WTC11 (cell line): ENCODE measurements around the gene PLEKHM1. TPM values are rescaled to one million over a fixed set of nuclear protein-coding genes. Genes with fewer than 3 reads are reported as not detected.
A peak's percentile ranks its signal among the peaks of the same experiment; 100 is the strongest.

ENCODE experiments used
- ATAC-seq: fragments of 200-7000 bp; cut with Tn5 transposase; 2 replicates; pipeline ENCODE4 v1.10.0; 2021; ENCODE audit warnings: mild to moderate bottlenecking, moderate library complexity
- CTCF ChIA-PET: fragments of 300-600 bp; sonication (Branson Sonifier 250); formaldehyde crosslinking; loops from one replicate; lab custom pipeline; 2021; ENCODE audit warnings: antibody characterized with exemption; lab: Charles Lee
- POLR2A ChIA-PET: fragments of 350-600 bp; sonication (Branson Sonifier 250); formaldehyde crosslinking; loops from one replicate; lab custom pipeline; 2021; ENCODE audit warnings: antibody characterized with exemption; lab: Charles Lee
- DNase-seq: peaks from one replicate; pipeline ENCODE4 v3.0.0; 2021; ENCODE audit warnings: low spot score
- H3K27ac Mint-ChIP-seq: 2 replicates; pipeline ENCODE4 v1.8.0; 2021; ENCODE audit warnings: mixed read lengths
- H3K27me3 Mint-ChIP-seq: 2 replicates; pipeline ENCODE4 v1.8.0; 2021; ENCODE audit warnings: low read depth, mild to moderate bottlenecking, moderate library complexity, mixed read lengths
- H3K36me3 Mint-ChIP-seq: 2 replicates; pipeline ENCODE4 v1.8.0; 2021; ENCODE audit warnings: mixed read lengths
- H3K4me1 Mint-ChIP-seq: 2 replicates; pipeline ENCODE4 v1.8.0; 2022; ENCODE audit warnings: mixed read lengths
- H3K4me3 Mint-ChIP-seq: 2 replicates; pipeline ENCODE4 v1.8.0; 2021; ENCODE audit warnings: mild to moderate bottlenecking, moderate library complexity, mixed read lengths
- H3K9me3 Mint-ChIP-seq: 2 replicates; pipeline ENCODE4 v1.8.0; 2021; ENCODE audit warnings: mixed read lengths
- CREB1 ChIP-seq: sonication (generic); formaldehyde crosslinking; IDR thresholded peaks from 2 replicates; pipeline ENCODE4 v1.8.0; 2023; ENCODE audit warnings: mild to moderate bottlenecking, missing genetic modification reagents
- EMX1 ChIP-seq: fragments of 250-450 bp; sonication (Bioruptor Pico); IDR thresholded peaks from 2 replicates; pipeline ENCODE4 v1.8.0; 2021; ENCODE audit warnings: mild to moderate bottlenecking
- FOXP1 ChIP-seq: sonication (generic); formaldehyde crosslinking; IDR thresholded peaks from 2 replicates; pipeline ENCODE4 v1.8.0; 2022; ENCODE audit warnings: missing genetic modification reagents, mild to moderate bottlenecking, moderate library complexity, borderline replicate concordance
- NFYB ChIP-seq: sonication (generic); formaldehyde crosslinking; conservative IDR thresholded peaks from 2 replicates; pipeline ENCODE4 v1.8.0; 2022; ENCODE audit warnings: low read depth, missing genetic modification reagents
- NR2C2 ChIP-seq: sonication (generic); formaldehyde crosslinking; IDR thresholded peaks from 2 replicates; pipeline ENCODE4 v1.8.0; 2022; ENCODE audit warnings: mild to moderate bottlenecking, missing genetic modification reagents
- NR3C1 ChIP-seq: sonication (generic); formaldehyde crosslinking; conservative IDR thresholded peaks from 2 replicates; pipeline ENCODE4 v1.8.1; 2023; ENCODE audit warnings: low read depth, mild to moderate bottlenecking, missing genetic modification reagents
- PRRX2 ChIP-seq: fragments of 250-450 bp; sonication (Bioruptor Pico); IDR thresholded peaks from 2 replicates; pipeline ENCODE4 v1.8.0; 2021; ENCODE audit warnings: mild to moderate bottlenecking
- RELA ChIP-seq: sonication (generic); formaldehyde crosslinking; IDR thresholded peaks from 2 replicates; pipeline ENCODE4 v1.8.1; 2022; ENCODE audit warnings: missing genetic modification reagents, mild to moderate bottlenecking, borderline replicate concordance
- SMAD4 ChIP-seq: sonication (generic); formaldehyde crosslinking; IDR thresholded peaks from 2 replicates; pipeline ENCODE4 v1.8.0; 2022; ENCODE audit warnings: mild to moderate bottlenecking, missing genetic modification reagents
- TEAD4 ChIP-seq: sonication (generic); formaldehyde crosslinking; IDR thresholded peaks from 2 replicates; pipeline ENCODE4 v1.8.0; 2022; ENCODE audit warnings: mild to moderate bottlenecking, missing genetic modification reagents
- ZBTB21 ChIP-seq: sonication (generic); formaldehyde crosslinking; IDR thresholded peaks from 2 replicates; pipeline ENCODE4 v1.8.1; 2023; ENCODE audit warnings: mild to moderate bottlenecking, missing genetic modification reagents, borderline replicate concordance
- ZNF121 ChIP-seq: sonication (generic); formaldehyde crosslinking; IDR thresholded peaks from 2 replicates; pipeline ENCODE4 v1.8.0; 2023; ENCODE audit warnings: missing genetic modification reagents
- ZNF138 ChIP-seq: sonication (generic); formaldehyde crosslinking; conservative IDR thresholded peaks from 2 replicates; pipeline ENCODE4 v1.8.1; 2022; ENCODE audit warnings: mild to moderate bottlenecking, moderate library complexity, missing genetic modification reagents
- ZNF396 ChIP-seq: fragments of 250-450 bp; sonication (Bioruptor Pico); IDR thresholded peaks from 2 replicates; pipeline ENCODE4 v1.8.0; 2021; ENCODE audit warnings: mild to moderate bottlenecking, moderate library complexity, borderline replicate concordance
- ZNF416 ChIP-seq: fragments of 250-450 bp; sonication (Bioruptor Pico); IDR thresholded peaks from 2 replicates; pipeline ENCODE4 v1.9.0; 2021; ENCODE audit warnings: mild to moderate bottlenecking, inconsistent platforms
- ZNF423 ChIP-seq: fragments of 250-450 bp; sonication (Bioruptor Pico); IDR thresholded peaks from 2 replicates; pipeline ENCODE4 v2.1.2; 2022; ENCODE audit warnings: mild to moderate bottlenecking, moderate library complexity
- total RNA-seq: library from RNA; stranded (reverse); gene quantifications from 3 replicates; pipeline ENCODE4 v1.2.3, GENCODE V29; 2021
- TF ChIP-seq, protein P1 (sequence below): sonication (generic); formaldehyde crosslinking; IDR thresholded peaks from 2 replicates; pipeline ENCODE4 v1.8.1; 2023; ENCODE audit warnings: mild to moderate bottlenecking, moderate library complexity, missing genetic modification reagents
- TF ChIP-seq, protein P2 (sequence below): sonication (generic); formaldehyde crosslinking; IDR thresholded peaks from 2 replicates; pipeline ENCODE4 v1.8.1; 2023; ENCODE audit warnings: mild to moderate bottlenecking, missing genetic modification reagents, borderline replicate concordance
- TF ChIP-seq, protein P3 (sequence below): fragments of 250-450 bp; sonication (Bioruptor Pico); conservative IDR thresholded peaks from 2 replicates; pipeline ENCODE4 v1.9.0; 2021; ENCODE audit warnings: mild to moderate bottlenecking
- TF ChIP-seq, protein P4 (sequence below): sonication (generic); formaldehyde crosslinking; IDR thresholded peaks from 2 replicates; pipeline ENCODE4 v1.8.0; 2022; ENCODE audit warnings: mild to moderate bottlenecking, missing genetic modification reagents
- TF ChIP-seq, protein P5 (sequence below): sonication (generic); formaldehyde crosslinking; IDR thresholded peaks from 2 replicates; pipeline ENCODE4 v1.8.0; 2022; ENCODE audit warnings: mild to moderate bottlenecking, missing genetic modification reagents
- TF ChIP-seq, protein P6 (sequence below): sonication (generic); formaldehyde crosslinking; IDR thresholded peaks from 2 replicates; pipeline ENCODE4 v1.8.1; 2022; ENCODE audit warnings: low read depth, missing genetic modification reagents, borderline replicate concordance
- TF ChIP-seq, protein P7 (sequence below): sonication (generic); formaldehyde crosslinking; IDR thresholded peaks from 2 replicates; pipeline ENCODE4 v1.8.1; 2022; ENCODE audit warnings: low read depth, mild to moderate bottlenecking, moderate library complexity, missing genetic modification reagents, borderline replicate concordance

Gene PLEKHM1
- total RNA-seq, 1 experiment from 2014 or later: 19.6 TPM

DNA sequence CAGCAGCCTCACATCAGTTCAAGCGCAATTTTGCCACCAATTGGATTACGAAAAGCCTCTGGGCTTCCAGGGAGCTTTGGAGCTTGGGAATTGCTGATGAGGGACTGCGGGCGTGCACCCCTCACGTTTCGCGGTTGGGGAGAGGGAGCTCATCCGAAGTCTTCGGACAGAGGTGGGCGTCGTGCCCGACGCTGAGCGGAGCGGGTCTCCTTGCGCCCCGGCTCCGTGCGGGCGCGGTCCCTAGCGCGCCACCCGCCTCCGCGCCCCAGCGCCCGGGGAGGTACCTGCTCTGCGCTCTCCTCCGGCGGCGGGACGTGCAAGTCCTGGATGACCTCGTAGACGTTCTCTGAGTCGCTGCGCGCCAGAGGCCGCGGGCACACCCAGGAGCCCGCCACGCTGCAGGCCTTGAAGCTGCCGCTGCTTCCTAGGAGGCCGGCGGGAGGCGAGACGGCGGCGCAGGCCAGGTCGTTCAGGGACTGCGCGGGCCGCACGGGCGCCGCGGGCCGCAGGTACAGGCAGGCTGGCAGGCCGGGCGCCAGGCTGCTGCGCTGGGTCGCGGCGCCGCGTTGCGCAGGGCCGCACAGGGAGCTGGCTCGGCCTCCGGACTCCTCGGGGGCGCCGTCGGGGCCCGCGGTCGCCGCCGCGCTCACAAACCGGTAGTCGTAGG is 61.0 kb downstream of the PLEKHM1 start:
- H3K27ac Mint-ChIP-seq: no peak overlapping the region
- POLR2A ChIA-PET: no interaction called here
- ATAC-seq (0 out of 2 replicates have a peak, but pooled peaks have one; percentile 0), DNase-seq (peak; percentile 54)
- H3K9me3 Mint-ChIP-seq: no peaks in the 10 kb centered on the region
- TF ChIP-seq, protein P1, sequence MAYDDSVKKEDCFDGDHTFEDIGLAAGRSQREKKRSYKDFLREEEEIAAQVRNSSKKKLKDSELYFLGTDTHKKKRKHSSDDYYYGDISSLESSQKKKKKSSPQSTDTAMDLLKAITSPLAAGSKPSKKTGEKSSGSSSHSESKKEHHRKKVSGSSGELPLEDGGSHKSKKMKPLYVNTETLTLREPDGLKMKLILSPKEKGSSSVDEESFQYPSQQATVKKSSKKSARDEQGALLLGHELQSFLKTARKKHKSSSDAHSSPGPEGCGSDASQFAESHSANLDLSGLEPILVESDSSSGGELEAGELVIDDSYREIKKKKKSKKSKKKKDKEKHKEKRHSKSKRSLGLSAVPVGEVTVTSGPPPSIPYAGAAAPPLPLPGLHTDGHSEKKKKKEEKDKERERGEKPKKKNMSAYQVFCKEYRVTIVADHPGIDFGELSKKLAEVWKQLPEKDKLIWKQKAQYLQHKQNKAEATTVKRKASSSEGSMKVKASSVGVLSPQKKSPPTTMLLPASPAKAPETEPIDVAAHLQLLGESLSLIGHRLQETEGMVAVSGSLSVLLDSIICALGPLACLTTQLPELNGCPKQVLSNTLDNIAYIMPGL (CRISPR knock-in tag): peak; percentile 24
- TF ChIP-seq, protein P2, sequence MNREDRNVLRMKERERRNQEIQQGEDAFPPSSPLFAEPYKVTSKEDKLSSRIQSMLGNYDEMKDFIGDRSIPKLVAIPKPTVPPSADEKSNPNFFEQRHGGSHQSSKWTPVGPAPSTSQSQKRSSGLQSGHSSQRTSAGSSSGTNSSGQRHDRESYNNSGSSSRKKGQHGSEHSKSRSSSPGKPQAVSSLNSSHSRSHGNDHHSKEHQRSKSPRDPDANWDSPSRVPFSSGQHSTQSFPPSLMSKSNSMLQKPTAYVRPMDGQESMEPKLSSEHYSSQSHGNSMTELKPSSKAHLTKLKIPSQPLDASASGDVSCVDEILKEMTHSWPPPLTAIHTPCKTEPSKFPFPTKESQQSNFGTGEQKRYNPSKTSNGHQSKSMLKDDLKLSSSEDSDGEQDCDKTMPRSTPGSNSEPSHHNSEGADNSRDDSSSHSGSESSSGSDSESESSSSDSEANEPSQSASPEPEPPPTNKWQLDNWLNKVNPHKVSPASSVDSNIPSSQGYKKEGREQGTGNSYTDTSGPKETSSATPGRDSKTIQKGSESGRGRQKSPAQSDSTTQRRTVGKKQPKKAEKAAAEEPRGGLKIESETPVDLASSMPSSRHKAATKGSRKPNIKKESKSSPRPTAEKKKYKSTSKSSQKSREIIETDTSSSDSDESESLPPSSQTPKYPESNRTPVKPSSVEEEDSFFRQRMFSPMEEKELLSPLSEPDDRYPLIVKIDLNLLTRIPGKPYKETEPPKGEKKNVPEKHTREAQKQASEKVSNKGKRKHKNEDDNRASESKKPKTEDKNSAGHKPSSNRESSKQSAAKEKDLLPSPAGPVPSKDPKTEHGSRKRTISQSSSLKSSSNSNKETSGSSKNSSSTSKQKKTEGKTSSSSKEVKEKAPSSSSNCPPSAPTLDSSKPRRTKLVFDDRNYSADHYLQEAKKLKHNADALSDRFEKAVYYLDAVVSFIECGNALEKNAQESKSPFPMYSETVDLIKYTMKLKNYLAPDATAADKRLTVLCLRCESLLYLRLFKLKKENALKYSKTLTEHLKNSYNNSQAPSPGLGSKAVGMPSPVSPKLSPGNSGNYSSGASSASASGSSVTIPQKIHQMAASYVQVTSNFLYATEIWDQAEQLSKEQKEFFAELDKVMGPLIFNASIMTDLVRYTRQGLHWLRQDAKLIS (CRISPR knock-in tag): no peak
- TF ChIP-seq ZNF396 (CRISPR knock-in tag): no peak
- TF ChIP-seq FOXP1 (CRISPR knock-in tag): no peak
- TF ChIP-seq, protein P3, sequence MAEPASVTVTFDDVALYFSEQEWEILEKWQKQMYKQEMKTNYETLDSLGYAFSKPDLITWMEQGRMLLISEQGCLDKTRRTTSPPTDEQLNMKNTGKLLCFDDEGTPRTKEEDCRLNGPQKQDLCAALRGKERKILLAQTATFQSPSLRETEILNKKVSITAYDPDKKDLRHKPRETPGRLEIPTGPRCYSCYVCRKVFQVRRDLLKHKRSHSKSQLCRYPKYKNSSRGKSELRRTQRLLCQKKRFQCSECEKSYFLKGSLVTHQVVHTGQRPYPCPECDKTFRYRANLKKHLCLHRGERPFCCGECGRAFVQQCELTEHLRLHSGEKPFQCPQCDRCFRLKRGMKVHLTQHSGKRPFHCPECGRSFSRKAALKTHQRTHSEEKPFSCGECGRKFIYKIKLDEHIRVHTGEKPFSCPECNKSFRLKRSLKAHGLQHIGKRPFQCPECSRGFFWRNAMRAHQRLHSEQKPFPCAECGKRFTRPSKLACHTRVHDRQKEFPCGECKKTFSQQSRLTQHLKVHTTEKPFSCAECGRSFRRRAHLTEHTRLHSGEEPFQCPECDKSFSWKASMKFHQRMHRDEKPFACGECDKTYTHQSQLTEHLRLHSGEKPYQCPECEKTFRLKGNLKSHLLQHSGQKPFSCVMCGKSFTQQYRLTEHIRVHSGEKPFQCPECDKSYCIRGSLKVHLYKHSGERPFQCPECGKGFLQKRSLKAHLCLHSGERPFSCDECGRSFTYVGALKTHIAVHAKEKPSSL (CRISPR knock-in tag): no peak
- no peak for TF ChIP-seq PRRX2 (CRISPR knock-in tag)
- TF ChIP-seq ZNF138 (CRISPR knock-in tag): 0 out of 2 replicates have a peak, but pooled peaks have one; percentile 36
- TF ChIP-seq, protein P4, sequence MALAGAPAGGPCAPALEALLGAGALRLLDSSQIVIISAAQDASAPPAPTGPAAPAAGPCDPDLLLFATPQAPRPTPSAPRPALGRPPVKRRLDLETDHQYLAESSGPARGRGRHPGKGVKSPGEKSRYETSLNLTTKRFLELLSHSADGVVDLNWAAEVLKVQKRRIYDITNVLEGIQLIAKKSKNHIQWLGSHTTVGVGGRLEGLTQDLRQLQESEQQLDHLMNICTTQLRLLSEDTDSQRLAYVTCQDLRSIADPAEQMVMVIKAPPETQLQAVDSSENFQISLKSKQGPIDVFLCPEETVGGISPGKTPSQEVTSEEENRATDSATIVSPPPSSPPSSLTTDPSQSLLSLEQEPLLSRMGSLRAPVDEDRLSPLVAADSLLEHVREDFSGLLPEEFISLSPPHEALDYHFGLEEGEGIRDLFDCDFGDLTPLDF: no peak
- TF ChIP-seq ZNF423 (CRISPR knock-in tag): no peak
- 0 out of 2 replicates have a peak, but pooled peaks have one; percentile 41 for TF ChIP-seq RELA (CRISPR knock-in tag)
- 0 out of 2 replicates have a peak, but pooled peaks have one; percentile 35 for TF ChIP-seq ZBTB21 (CRISPR knock-in tag)
- TF ChIP-seq NR2C2 (CRISPR knock-in tag): no peak
- H3K4me3 Mint-ChIP-seq: peak overlapping the region; percentile 67
- no peaks in the 10 kb centered on the region; the same call in 1 of the 2 replicates for H3K36me3 Mint-ChIP-seq
- H3K27me3 Mint-ChIP-seq: peaks cover 67% of the 10 kb centered on the region
- CTCF ChIA-PET: interaction anchor here (0.8 to 4.2 kb wide), 20 partner anchors 11 to 354 kb away, joined by 3 to 38 read pairs (median 6); partner anchors contain the start of genes ACBD4, CRHR1, FMNL1 and MAP3K14
- peaks cover 28% of the 10 kb centered on the region for H3K4me1 Mint-ChIP-seq

DNA sequence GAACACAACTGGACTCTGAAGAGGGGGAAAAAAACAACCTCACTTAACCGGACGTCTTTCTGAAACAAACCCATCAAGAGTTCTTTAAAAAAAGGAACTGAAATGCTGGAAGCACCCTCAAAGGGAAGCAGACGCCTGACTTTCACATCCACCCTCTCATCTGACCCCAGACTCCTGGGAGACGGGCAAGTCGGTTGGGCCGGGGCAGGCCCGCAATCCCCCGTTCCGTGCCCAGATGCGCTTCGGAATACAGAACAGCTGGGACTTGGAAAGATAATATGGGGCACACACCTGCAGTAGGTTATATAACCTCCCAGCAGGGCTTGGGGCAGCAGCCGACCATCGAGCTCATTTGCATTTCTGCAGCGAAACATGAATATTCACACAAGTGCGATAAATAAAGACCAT is 61.6 kb downstream of the PLEKHM1 start:
- no peak for DNase-seq
- POLR2A ChIA-PET: no interaction called here
- no peaks in the 10 kb centered on the region for H3K9me3 Mint-ChIP-seq
- TF ChIP-seq, protein P5, sequence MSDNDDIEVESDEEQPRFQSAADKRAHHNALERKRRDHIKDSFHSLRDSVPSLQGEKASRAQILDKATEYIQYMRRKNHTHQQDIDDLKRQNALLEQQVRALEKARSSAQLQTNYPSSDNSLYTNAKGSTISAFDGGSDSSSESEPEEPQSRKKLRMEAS (CRISPR knock-in tag): no peak
- no peak for TF ChIP-seq ZNF121 (CRISPR knock-in tag)
- TF ChIP-seq NFYB: no peak
- no peak for TF ChIP-seq CREB1
- no peak for TF ChIP-seq EMX1
- TF ChIP-seq NR3C1: no peak
- TF ChIP-seq NR2C2 (CRISPR knock-in tag): no peak
- no peak for TF ChIP-seq SMAD4 (CRISPR knock-in tag)
- no peak for TF ChIP-seq TEAD4 (CRISPR knock-in tag)
- TF ChIP-seq, protein P6, sequence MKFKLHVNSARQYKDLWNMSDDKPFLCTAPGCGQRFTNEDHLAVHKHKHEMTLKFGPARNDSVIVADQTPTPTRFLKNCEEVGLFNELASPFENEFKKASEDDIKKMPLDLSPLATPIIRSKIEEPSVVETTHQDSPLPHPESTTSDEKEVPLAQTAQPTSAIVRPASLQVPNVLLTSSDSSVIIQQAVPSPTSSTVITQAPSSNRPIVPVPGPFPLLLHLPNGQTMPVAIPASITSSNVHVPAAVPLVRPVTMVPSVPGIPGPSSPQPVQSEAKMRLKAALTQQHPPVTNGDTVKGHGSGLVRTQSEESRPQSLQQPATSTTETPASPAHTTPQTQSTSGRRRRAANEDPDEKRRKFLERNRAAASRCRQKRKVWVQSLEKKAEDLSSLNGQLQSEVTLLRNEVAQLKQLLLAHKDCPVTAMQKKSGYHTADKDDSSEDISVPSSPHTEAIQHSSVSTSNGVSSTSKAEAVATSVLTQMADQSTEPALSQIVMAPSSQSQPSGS: no peak
- TF ChIP-seq, protein P7, sequence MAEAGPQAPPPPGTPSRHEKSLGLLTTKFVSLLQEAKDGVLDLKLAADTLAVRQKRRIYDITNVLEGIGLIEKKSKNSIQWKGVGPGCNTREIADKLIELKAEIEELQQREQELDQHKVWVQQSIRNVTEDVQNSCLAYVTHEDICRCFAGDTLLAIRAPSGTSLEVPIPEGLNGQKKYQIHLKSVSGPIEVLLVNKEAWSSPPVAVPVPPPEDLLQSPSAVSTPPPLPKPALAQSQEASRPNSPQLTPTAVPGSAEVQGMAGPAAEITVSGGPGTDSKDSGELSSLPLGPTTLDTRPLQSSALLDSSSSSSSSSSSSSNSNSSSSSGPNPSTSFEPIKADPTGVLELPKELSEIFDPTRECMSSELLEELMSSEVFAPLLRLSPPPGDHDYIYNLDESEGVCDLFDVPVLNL (CRISPR knock-in tag): no peak
- TF ChIP-seq ZNF416: no peak

More for the DNA sequence above, 61.6 kb downstream of the PLEKHM1 start:
- Mint-ChIP-seq H3K27ac (no peak overlapping the region), H3K27me3 (peaks cover 65% of the 10 kb centered on the region), H3K4me1 (peaks cover 33% of the 10 kb centered on the region), H3K36me3 (no peaks in the 10 kb centered on the region; the same call in 1 of the 2 replicates), H3K4me3 (peak overlapping the region; percentile 67)
- no peak for ATAC-seq
- CTCF ChIA-PET: interaction anchor here (0.6 to 4.2 kb wide), 24 partner anchors 12 to 355 kb away, joined by 3 to 38 read pairs (median 5); partner anchors contain the start of genes ACBD4, CRHR1, FMNL1 and MAP3K14
